Breast epithelium (tissue), 3 donors: ENCODE data around the gene LZTFL1.

ENCODE experiments used
- CTCF ChIP-seq, 3 donors: fragments of 450-650 bp; IDR thresholded peaks; one replicate each; pipeline ENCODE4 v1.5.1; 2016 to 2017; ENCODE audit warnings: antibody characterized with exemption in 3 of 3, mild to moderate bottlenecking in 3 of 3, moderate library complexity in 3 of 3
- POLR2A ChIP-seq: fragments of 450-650 bp; IDR thresholded peaks from one replicate; pipeline ENCODE4 v1.6.1; 2016; ENCODE audit warnings: antibody characterized with exemption, mild to moderate bottlenecking, moderate library complexity
- POLR2AphosphoS5 ChIP-seq, 3 donors: sonication (generic); formaldehyde crosslinking; IDR thresholded peaks; one replicate each; pipeline ENCODE4 v1.6.1; 2017; ENCODE audit warnings: antibody characterized with exemption in 3 of 3

GRCh38 chr3:45787551-45787950 lies 54.4 kb downstream of the LZTFL1 start:
- no peak for TF ChIP-seq CTCF (IDR thresholded peaks at IDR 0.05)
- no peak for TF ChIP-seq POLR2A
- no peak for TF ChIP-seq POLR2AphosphoS5 (IDR thresholded peaks at IDR 0.05)
